IPS-18c (cell line): ENCODE data around the gene RBM14.

ENCODE experiments used
- H3K4me3 ChIP-seq: 2 replicates; pipeline ENCODE4 v1.7.0; 2013; ENCODE audit warnings: low read depth, mild to moderate bottlenecking, low read length, moderate library complexity; ENCODE audit not compliant: insufficient read depth
- H3K9me3 ChIP-seq: one replicate; pipeline ENCODE4 v1.6.1; 2013; ENCODE audit warnings: mild to moderate bottlenecking, low read length, moderate library complexity; ENCODE audit not compliant: control insufficient read depth, insufficient read depth

Gene RBM14

DNA sequence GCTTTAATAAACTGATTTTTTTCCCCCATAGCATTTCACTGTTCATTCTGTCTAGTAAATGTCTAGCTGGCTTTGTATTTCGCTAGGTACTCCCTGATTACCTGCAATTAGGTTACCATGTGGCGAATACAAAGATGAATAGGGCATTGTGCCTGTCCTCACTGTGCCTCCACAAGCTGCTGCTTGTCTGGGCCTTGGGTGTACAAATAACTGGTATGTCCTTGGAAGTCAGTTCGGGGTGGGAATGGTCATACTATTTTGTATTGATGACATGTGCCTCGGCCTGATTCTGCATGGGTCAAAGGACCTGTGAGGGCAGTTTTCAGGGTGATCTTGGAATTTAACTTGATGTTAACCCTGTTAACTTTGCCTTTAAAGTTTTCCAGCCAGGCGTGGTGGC is 33.5 kb downstream of the RBM14 start:
- no peaks in the 10 kb centered on the region for H3K9me3 ChIP-seq
- H3K4me3 ChIP-seq: no peak overlapping the region

DNA sequence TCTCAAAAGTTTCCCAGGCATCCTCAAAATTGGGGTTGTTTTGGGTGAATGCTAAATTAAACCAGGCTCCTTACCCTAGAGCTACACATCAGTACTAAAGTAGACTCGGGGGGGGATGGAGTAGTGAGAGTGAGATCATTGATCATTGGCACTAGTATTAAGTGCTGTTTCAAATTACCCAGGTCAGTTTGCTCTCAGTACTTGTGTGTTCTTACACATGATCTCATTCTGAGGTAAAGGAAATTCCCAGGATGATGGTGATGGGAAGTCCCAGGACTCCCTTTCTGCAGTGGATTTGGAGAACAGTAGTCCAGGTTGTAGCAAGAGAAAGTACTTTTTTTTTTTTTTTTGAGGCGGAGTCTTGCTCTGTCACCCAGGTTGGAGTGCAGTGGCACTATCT is 34.6 kb downstream of the RBM14 start:
- Histone ChIP-seq H3K4me3 (no peak overlapping the region), H3K9me3 (no peaks in the 10 kb centered on the region)

DNA sequence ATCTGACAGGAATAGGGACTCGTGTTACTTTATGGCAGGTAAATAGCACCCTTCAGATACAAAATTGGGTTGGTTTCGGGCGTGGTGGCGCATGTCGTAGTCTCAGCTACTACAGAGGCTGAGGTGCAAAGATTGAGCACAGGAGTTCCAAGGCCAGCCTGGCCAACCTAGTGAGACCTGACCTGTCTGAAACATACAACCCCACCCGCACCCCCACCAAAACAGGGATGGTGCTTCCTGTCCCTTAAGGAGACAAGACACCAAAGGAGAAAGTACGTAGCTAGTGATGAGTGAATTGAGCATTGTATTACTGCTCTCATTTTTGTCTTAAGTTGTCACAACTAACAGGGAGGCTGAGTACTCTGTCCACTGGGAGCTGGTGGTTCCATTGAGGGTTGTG is 36.2 kb downstream of the RBM14 start:
- Histone ChIP-seq H3K9me3 (no peaks in the 10 kb centered on the region), H3K4me3 (no peak overlapping the region)

DNA sequence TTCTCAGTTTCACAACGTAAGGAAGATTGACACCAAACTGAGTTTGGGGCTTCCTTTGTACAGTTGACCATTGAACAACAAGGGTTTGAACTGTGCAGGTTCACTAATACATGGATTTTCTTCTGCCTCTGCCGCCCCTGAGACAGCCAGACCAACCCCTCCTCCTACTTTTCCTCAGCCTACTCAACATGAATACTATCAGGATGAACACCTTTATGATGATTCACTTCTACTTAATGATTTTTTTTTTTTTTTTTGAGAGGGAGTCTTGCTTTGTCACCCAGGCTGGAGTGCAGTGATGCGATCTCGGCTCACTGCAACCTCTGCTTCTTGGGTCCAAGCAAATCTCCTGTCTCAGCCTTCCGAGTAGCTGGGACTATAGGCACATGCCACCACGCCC is 36.7 kb downstream of the RBM14 start:
- Histone ChIP-seq H3K4me3 (no peak overlapping the region), H3K9me3 (no peaks in the 10 kb centered on the region)

DNA sequence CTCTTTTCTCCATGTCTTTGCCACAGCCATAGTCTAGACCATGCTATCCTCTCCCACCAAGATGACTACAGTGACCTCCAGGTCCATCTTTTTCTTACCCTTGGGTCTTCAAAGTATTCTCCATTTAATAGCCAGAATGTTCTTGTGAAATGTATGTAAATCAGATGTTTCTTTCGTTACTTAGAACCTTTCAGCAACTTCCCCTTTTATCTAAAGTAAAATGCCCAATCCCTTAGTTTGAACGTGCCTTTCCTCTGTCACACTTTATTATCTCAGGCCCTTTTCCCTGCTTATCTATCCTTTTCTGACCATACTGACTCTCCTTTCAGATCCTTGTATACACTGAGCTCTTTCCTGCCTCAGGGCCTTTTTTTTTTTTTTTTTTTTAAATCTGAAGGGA is 43.3 kb downstream of the RBM14 start:
- Histone ChIP-seq H3K4me3 (no peak overlapping the region), H3K9me3 (no peaks in the 10 kb centered on the region)

DNA sequence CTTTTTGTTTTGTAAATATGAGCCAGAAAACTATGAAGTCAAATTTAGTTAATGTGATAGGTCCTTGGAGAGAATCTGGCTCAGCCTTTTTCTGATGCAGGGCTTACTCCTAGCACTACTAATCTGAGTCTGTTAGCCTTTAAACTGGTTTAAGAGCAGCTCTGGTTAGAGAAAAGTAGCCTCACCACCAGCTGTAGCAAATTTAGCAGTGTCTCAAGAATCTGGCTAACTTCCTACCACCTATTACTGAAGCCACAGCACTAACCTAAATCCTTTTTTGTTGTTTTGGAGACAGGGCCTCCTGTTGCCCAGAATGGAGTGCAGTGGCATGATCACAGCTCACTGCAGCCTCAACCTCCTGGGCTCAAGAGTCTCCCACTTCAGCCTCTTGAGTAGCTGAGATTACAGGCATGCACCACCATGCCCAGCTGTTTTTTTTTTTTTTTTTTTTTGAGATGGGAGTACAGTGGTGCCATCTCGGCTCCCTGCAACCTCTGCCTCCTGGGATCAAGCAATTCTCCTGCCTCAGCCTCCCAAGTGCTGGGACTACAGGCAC is 47.4 kb downstream of the RBM14 start:
- no peak overlapping the region for H3K4me3 ChIP-seq
- H3K9me3 ChIP-seq: no peaks in the 10 kb centered on the region

DNA sequence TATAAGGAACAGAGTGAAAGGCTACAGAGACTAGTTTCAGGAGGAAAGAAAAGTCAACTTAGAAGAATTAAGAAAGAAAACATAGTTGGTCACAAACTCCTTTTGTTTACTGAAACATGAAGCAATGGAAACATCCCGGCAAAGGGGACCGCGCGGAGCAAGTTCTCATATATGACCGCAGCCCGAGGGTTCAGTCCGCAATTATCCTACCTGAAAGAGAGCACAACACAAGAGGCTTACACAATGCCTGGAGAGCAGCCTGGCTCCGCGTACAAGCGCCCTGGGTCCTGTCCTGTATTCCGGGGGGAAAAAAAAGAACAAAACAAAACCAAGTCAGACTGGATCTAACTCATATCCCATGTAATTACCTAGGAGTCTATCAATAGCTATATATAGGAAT is 48.9 kb downstream of the RBM14 start:
- Histone ChIP-seq H3K9me3 (no peaks in the 10 kb centered on the region), H3K4me3 (no peak overlapping the region)

DNA sequence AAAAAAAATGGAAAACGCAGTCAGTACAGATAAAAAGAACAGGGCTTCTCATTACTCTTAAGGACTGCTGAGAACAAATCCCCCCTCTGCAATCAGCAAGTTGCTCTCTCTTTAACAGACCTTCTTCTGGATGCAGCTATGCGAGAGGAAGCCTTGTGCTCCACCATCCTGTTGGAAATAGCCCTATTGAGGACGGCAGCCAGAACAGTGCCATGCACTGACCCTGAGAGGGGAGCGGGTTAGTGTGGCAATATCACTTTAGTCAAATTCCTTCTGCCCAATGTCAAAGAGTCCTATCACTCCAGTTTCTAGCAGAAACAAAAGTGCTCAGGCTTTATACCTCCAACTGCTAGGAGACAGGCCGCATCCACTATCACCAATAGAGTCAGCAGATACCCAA is 54.4 kb downstream of the RBM14 start:
- Histone ChIP-seq H3K4me3 (no peak overlapping the region), H3K9me3 (no peaks in the 10 kb centered on the region)

DNA sequence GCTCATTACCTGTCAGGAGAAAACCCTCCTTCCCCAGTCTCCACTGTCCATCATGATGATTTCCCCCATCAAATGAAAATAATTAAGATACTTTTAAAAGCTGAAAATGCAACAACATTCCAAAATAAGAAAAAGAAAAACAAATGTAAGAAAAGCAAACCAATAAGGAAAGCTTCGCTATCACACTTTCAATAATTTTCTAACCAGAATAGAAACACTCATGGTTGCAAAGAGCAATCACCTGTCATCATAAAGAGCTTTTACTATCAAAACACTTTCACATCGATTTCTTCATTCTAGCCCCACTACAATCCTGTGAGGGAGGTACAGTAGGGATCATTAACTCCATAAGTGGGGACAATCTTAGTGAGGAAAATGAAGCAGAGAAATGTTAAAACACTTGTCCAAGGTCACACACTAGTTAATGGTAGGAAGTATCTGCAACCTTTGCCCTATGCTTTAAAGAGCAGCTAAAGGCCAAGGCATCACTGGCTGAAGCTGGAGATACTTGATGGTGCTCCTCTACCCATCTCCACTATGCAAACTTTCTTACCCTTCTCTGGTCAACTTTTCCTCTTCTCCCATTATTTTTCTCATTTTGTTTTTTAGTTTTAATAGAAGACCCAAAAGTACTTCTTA is 58.7 kb downstream of the RBM14 start:
- H3K9me3 ChIP-seq: no peaks in the 10 kb centered on the region
- H3K4me3 ChIP-seq: no peak overlapping the region

DNA sequence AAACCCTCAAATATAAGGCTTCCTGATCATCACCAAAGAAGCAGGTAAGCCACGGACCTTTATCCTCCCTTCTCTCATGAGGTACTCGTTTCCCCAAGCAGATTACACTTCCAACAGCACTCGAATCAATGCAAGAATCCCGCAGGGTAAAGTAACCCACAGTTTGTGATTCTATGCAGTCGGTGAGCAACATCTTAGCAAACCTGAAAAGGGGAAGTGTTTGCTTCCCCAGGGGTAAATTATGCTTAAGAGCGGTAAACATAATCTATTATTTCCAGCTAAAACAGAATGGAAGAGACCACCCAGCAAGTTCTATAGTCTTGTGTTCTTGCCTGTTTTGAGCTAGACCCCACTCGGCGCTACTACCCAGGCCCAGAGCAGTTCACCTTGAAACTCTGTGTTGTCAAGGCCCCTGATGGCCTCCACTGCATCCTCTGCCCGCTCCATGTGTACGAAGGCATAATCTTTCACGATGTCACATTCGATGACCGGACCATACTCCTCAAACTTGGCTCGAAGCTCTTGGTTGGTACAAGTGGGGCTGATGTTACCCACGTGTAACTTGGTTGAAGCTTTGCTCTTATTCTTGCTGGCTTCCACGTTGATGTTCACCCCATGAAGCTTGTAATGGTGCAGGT is 60.0 kb downstream of the RBM14 start:
- H3K9me3 ChIP-seq: no peaks in the 10 kb centered on the region
- H3K4me3 ChIP-seq: peak overlapping the region; percentile 28; the same call in 1 of the 2 replicates
